Measurements from ENCODE around the gene KLHL29. TPM values are rescaled to one million over a fixed set of nuclear protein-coding genes. Genes with fewer than 3 reads are reported as not detected.

The KLHL29 gene
- total and polyA plus RNA-seq, 2 of the 13 experiments (the other 11 are each of a cell fraction or from before 2014, with no cell fraction given), result 0.01 TPM; not detected in 1

- H3K79me2 ChIP-seq (ENCODE audit: insufficient read depth, low read length), result no peaks in the 10 kb centered on the region
- DNase-seq (ENCODE audit: low spot score) (peak; percentile 51), ATAC-seq (no peak), FAIRE-seq (peak; percentile 26)
- 31% methylated on average over 13 of the region's 13 CpGs for WGBS (ENCODE audit: low lambda C conversion rate)
- intact Hi-C loops (cut with micrococcal nuclease; ENCODE audit: unreplicated experiment) (no loop called here), in situ Hi-C loops (cut with HindIII; ENCODE audit: extremely low pct_ligation_motif_present, low pct_unique_long_range_greater_than_20kb) (no loop called here)
- no peaks in the 10 kb centered on the region for H4K20me1 ChIP-seq (ENCODE audit: insufficient read depth, low read length)
- peaks cover 21% of the 10 kb centered on the region for H3K4me1 ChIP-seq (ENCODE audit: insufficient read depth, low read length)
- H2AFZ ChIP-seq (ENCODE audit: low read length), result no peak overlapping the region
- POLR2A ChIA-PET, result no interaction called here
- H3K36me3 ChIP-seq (replicated peaks in 1 of 2; ENCODE audit: control insufficient read depth in 1 of 2, insufficient read depth in 2 of 2, low read length in 2 of 2), result no peaks in the 10 kb centered on the region
- H3K4me2 ChIP-seq (ENCODE audit: low read depth, low read length), result peak overlapping the region; percentile 60; the same call in 1 of the 2 replicates
- no peak overlapping the region for H3K27ac ChIP-seq (ENCODE audit: extremely low read length, insufficient read depth, low read length)
- no peak overlapping the region for H3K9ac ChIP-seq (ENCODE audit: insufficient read depth, low read depth, low read length)
- H3K9me3 ChIP-seq (ENCODE audit: low read length), result no peaks in the 10 kb centered on the region
- no peaks in the 10 kb centered on the region for H3K27me3 ChIP-seq (ENCODE audit: control insufficient read depth in 1 of 2, insufficient read depth in 2 of 2, low read length in 2 of 2)
- BruUV-seq (replicated peaks), result no TSS peak
- no peak overlapping the region for H3K4me3 ChIP-seq (replicated peaks in 1 of 3; ENCODE audit: insufficient read depth in 1 of 3, low read depth in 2 of 3, low read length in 3 of 3)
- CTCF ChIA-PET (ENCODE audit: low intra/inter-chr PET ratio, low total read pairs), result no interaction called here
- TF ChIP-seq SRSF1 (optimal IDR thresholded peaks at IDR 0.05; ENCODE audit: low read depth, low read length), result no peak
- TF ChIP-seq, protein P1, sequence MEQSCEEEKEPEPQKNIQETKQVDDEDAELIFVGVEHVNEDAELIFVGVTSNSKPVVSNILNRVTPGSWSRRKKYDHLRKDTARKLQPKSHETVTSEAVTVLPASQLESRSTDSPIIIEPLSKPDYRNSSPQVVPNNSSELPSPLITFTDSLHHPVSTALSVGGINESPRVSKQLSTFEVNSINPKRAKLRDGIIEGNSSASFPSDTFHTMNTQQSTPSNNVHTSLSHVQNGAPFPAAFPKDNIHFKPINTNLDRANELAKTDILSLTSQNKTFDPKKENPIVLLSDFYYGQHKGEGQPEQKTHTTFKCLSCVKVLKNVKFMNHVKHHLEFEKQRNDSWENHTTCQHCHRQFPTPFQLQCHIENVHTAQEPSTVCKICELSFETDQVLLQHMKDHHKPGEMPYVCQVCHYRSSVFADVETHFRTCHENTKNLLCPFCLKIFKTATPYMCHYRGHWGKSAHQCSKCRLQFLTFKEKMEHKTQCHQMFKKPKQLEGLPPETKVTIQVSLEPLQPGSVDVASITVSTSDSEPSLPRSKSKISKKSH (CRISPR knock-in tag; IDR thresholded peaks at IDR 0.05; ENCODE audit: borderline replicate concordance), result 0 out of 2 replicates have a peak, but pooled peaks have one; percentile 41
- TF ChIP-seq ZNF263 (CRISPR knock-in tag; IDR thresholded peaks at IDR 0.05), result no peak
- TF ChIP-seq ZNF891 (CRISPR knock-in tag; IDR thresholded peaks at IDR 0.05), result peak; percentile 23; the same call in 1 of the 2 replicates
- peak; percentile 90 for TF ChIP-seq MYC (CRISPR knock-in tag; IDR thresholded peaks at IDR 0.05; ENCODE audit: borderline replicate concordance)
- TF ChIP-seq MXD4 (CRISPR knock-in tag; IDR thresholded peaks at IDR 0.05), result no peak
- TF ChIP-seq ZNF879 (CRISPR knock-in tag; IDR thresholded peaks at IDR 0.05), result no peak
- no peak for TF ChIP-seq NR2C2 (CRISPR knock-in tag; IDR thresholded peaks at IDR 0.05; ENCODE audit: borderline replicate concordance)
- 0 out of 2 replicates have a peak, but pooled peaks have one; percentile 42 for TF ChIP-seq TMF1 (CRISPR knock-in tag; IDR thresholded peaks at IDR 0.05; ENCODE audit: low read depth)
- TF ChIP-seq GMEB1 (CRISPR knock-in tag; IDR thresholded peaks at IDR 0.05; ENCODE audit: borderline replicate concordance), result no peak
- TF ChIP-seq ZC3H13 (CRISPR knock-in tag; IDR thresholded peaks at IDR 0.05), result no peak
- TF ChIP-seq ZUFSP (CRISPR knock-in tag; IDR thresholded peaks at IDR 0.05; ENCODE audit: borderline replicate concordance), result no peak
- 0 out of 2 replicates have a peak, but pooled peaks have one; percentile 55 for TF ChIP-seq HMG20B (CRISPR knock-in tag; conservative IDR thresholded peaks at IDR 0.05)
- 0 out of 2 replicates have a peak, but pooled peaks have one; percentile 82 for TF ChIP-seq SATB2 (CRISPR knock-in tag; IDR thresholded peaks at IDR 0.05)
- TF ChIP-seq SOX5 (CRISPR knock-in tag; IDR thresholded peaks at IDR 0.05; ENCODE audit: borderline replicate concordance), result peak; percentile 70
- peak; percentile 18; the same call in 1 of the 2 replicates for TF ChIP-seq ZNF790 (CRISPR knock-in tag; IDR thresholded peaks at IDR 0.05; ENCODE audit: borderline replicate concordance)
- no peak for TF ChIP-seq POLR2AphosphoS2 (IDR thresholded peaks at IDR 0.05; ENCODE audit: low read depth, low read length)
- peak; percentile 86 for TF ChIP-seq CEBPG (CRISPR knock-in tag; IDR thresholded peaks at IDR 0.05)
- TF ChIP-seq NCOA2 (CRISPR knock-in tag; IDR thresholded peaks at IDR 0.05), result peak; percentile 53; the same call in 1 of the 2 replicates
- no peak for TF ChIP-seq ZFP41 (CRISPR knock-in tag; IDR thresholded peaks at IDR 0.05; ENCODE audit: borderline replicate concordance)
- no peak for TF ChIP-seq ZKSCAN1 (IDR thresholded peaks at IDR 0.05; ENCODE audit: low read length)
- TF ChIP-seq MTF1 (CRISPR knock-in tag; IDR thresholded peaks at IDR 0.05), result no peak
Measured at GRCh38 chr2:23360571-23361125, 24.3 kb upstream of the KLHL29 start.

All from HepG2 (cell line).